GM12878 (cell line): ENCODE results near the gene MAP3K7. TPM values are rescaled to one million over a fixed set of nuclear protein-coding genes. Genes with fewer than 3 reads are reported as not detected.

Source experiments
- BACH1 ChIP-seq: fragments of 450-650 bp; IDR thresholded peaks from 2 replicates; pipeline ENCODE4 v1.6.1; 2017; ENCODE audit warnings: mild to moderate bottlenecking, borderline replicate concordance
- CBX5 ChIP-seq: sonication (generic); IDR thresholded peaks from 2 replicates; pipeline ENCODE4 v1.6.1; 2016; ENCODE audit warnings: low read depth, moderate library complexity, mild to moderate bottlenecking, inconsistent platforms
- DPF2 ChIP-seq: fragments of 450-650 bp; IDR thresholded peaks from 2 replicates; pipeline ENCODE4 v1.6.1; 2017; ENCODE audit warnings: mild to moderate bottlenecking
- HCFC1 ChIP-seq: fragments of 150-350 bp; IDR thresholded peaks from 2 replicates; pipeline ENCODE4 v1.6.1; 2014; ENCODE audit warnings: low read length
- IKZF1 ChIP-seq: fragments of 450-650 bp; conservative IDR thresholded peaks from 2 replicates; pipeline ENCODE4 v1.6.1; 2017; ENCODE audit warnings: antibody characterized with exemption, mild to moderate bottlenecking
- MTA2 ChIP-seq: fragments of 450-650 bp; IDR thresholded peaks from 2 replicates; pipeline ENCODE4 v1.6.1; 2016; ENCODE audit warnings: low read depth, mild to moderate bottlenecking, moderate library complexity
- NBN ChIP-seq: fragments of 450-650 bp; IDR thresholded peaks from 2 replicates; pipeline ENCODE4 v1.6.1; 2016
- PAX5 ChIP-seq: IDR thresholded peaks from 2 replicates; pipeline ENCODE4 v1.6.1; 2011; ENCODE audit warnings: low read depth, low read length, borderline replicate concordance
- SIN3A ChIP-seq: IDR thresholded peaks from 2 replicates; pipeline ENCODE4 v1.6.1; 2012; ENCODE audit warnings: low read depth, low read length, improper control_type of control experiment
- SIX5 ChIP-seq: IDR thresholded peaks from 2 replicates; pipeline ENCODE4 v1.6.1; 2011; ENCODE audit warnings: mild to moderate bottlenecking, low read depth, low read length, moderate library complexity; ENCODE audit not compliant: severe bottlenecking
- SPI1 ChIP-seq: IDR thresholded peaks from 2 replicates; pipeline ENCODE4 v1.6.1; 2011; ENCODE audit warnings: low read depth, mild to moderate bottlenecking, low read length, moderate library complexity, borderline replicate concordance; ENCODE audit not compliant: insufficient read depth
- polyA plus RNA-seq, 11 experiments: library from polyadenylated mRNA; depleted of rRNA in 4 of 11; unstranded in 6 of 11; stranded (reverse) in 5 of 11; fragments of >200 nt; fragmentation: Nextera tagmentation in 4 of 11; fragmentation: Illumina TruSeq in 1 of 11; extraction: Ambion mirVana in 4 of 11; extraction: Trizol in 1 of 11; gene quantifications; 1 replicate in 1 of 11; 2 replicates in 10 of 11; pipeline versions ENCODE4 v1.2.1 to v1.2.3, GENCODE V29; 2011 to 2016; ENCODE audit warnings: inconsistent platforms in 2 of 11, missing spikeins in 2 of 11, low read depth in 1 of 11
- total RNA-seq, 4 experiments: library from RNA; depleted of rRNA in 3 of 4; stranded (reverse); fragments of >200 nt in 3 of 4; fragmentation: Illumina TruSeq in 1 of 4; extraction: Trizol in 1 of 4; gene quantifications; 2 replicates each; pipeline versions ENCODE4 v1.2.1 to v1.2.3, GENCODE V29; 2013 to 2021
- TF ChIP-seq, protein P1 (sequence below): fragments of 450-650 bp; IDR thresholded peaks from 2 replicates; pipeline ENCODE4 v1.6.1; 2017; ENCODE audit warnings: mild to moderate bottlenecking, moderate library complexity
- TF ChIP-seq, protein P2 (sequence below): fragments of 450-650 bp; formaldehyde crosslinking; IDR thresholded peaks from 2 replicates; pipeline ENCODE4 v1.4.0; 2022; ENCODE audit warnings: mild to moderate bottlenecking, moderate library complexity
- TF ChIP-seq, protein P3 (sequence below): fragments of 450-650 bp; conservative IDR thresholded peaks from 2 replicates; pipeline ENCODE4 v1.6.1; 2017; ENCODE audit warnings: mild to moderate bottlenecking, moderate library complexity
- TF ChIP-seq, protein P4 (sequence below): IDR thresholded peaks from 2 replicates; pipeline ENCODE4 v1.6.1; 2012; ENCODE audit warnings: low read depth, low read length, improper control_type of control experiment
- TF ChIP-seq, protein P5 (sequence below), 3 experiments: IDR thresholded peaks in 2 of 3; conservative IDR thresholded peaks in 1 of 3; 2 replicates each; pipeline ENCODE4 v1.5.1; 2011; ENCODE audit warnings: low read depth in 3 of 3, low read length in 3 of 3, mild to moderate bottlenecking in 3 of 3, control low read depth in 2 of 3, moderate library complexity in 2 of 3, inconsistent platforms in 1 of 3, mixed read lengths in 1 of 3; ENCODE audit not compliant: control insufficient read depth in 2 of 3, insufficient read depth in 1 of 3; ENCODE audit errors: extremely low read depth in 1 of 3

The MAP3K7 gene
- total and polyA plus RNA-seq, 10 of the 15 experiments (the other 5 are each of a cell fraction or from before 2014, with no cell fraction given), result 7.0 to 42.6 (median 22.0) TPM

DNA sequence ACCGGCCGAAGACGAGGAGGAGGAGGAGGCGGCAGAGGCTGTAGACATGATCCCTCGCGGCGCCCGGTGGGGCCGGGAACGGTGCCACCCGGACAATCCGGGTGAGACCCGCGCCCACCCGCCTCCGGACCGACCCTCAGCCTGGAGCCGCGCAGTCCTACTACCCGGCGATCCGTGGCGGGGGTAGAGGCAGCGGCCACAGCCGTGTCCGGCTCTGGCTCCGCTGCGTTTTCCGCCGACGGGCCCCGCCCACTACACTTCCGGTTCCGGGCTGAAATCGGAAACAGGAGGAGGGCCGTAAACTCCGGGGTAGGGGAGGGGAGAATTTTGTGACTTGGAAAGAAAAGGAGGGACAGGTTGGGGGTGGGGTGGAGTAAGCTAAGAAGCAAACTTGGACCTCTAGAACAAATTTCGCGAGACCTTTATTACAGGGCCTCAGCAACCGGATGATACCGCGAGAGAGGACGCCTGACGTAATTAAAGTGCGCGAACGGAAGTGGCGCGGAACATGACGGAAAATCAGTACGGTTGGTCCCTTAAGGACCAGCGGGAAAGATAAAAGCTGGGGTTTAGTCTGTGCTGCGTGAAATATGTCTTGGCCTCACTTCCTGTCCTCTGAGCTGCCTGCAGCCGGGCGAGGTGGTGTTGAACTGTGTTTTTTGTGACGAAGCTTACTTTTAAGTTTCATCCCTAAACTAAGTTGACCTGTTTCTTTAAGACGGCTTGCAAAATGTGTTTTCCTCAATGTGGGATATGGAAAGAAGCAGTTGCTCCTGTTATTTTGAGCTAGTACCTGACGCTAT is at the start of gene MAP3K7 (continued):
- TF ChIP-seq, protein P1, sequence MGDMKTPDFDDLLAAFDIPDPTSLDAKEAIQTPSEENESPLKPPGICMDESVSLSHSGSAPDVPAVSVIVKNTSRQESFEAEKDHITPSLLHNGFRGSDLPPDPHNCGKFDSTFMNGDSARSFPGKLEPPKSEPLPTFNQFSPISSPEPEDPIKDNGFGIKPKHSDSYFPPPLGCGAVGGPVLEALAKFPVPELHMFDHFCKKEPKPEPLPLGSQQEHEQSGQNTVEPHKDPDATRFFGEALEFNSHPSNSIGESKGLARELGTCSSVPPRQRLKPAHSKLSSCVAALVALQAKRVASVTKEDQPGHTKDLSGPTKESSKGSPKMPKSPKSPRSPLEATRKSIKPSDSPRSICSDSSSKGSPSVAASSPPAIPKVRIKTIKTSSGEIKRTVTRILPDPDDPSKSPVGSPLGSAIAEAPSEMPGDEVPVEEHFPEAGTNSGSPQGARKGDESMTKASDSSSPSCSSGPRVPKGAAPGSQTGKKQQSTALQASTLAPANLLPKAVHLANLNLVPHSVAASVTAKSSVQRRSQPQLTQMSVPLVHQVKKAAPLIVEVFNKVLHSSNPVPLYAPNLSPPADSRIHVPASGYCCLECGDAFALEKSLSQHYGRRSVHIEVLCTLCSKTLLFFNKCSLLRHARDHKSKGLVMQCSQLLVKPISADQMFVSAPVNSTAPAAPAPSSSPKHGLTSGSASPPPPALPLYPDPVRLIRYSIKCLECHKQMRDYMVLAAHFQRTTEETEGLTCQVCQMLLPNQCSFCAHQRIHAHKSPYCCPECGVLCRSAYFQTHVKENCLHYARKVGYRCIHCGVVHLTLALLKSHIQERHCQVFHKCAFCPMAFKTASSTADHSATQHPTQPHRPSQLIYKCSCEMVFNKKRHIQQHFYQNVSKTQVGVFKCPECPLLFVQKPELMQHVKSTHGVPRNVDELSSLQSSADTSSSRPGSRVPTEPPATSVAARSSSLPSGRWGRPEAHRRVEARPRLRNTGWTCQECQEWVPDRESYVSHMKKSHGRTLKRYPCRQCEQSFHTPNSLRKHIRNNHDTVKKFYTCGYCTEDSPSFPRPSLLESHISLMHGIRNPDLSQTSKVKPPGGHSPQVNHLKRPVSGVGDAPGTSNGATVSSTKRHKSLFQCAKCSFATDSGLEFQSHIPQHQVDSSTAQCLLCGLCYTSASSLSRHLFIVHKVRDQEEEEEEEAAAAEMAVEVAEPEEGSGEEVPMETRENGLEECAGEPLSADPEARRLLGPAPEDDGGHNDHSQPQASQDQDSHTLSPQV, result no peak
- peak; percentile 71; the same call in 1 of the 2 replicates for TF ChIP-seq CBX5
- TF ChIP-seq DPF2, result peak; percentile 54
- peak; percentile 83 for TF ChIP-seq HCFC1
- TF ChIP-seq SIX5, result peak; percentile 53
- peak; percentile 74 for TF ChIP-seq IKZF1
- peak; percentile 49; the same call in 1 of the 2 replicates for TF ChIP-seq PAX5
- TF ChIP-seq, protein P2, sequence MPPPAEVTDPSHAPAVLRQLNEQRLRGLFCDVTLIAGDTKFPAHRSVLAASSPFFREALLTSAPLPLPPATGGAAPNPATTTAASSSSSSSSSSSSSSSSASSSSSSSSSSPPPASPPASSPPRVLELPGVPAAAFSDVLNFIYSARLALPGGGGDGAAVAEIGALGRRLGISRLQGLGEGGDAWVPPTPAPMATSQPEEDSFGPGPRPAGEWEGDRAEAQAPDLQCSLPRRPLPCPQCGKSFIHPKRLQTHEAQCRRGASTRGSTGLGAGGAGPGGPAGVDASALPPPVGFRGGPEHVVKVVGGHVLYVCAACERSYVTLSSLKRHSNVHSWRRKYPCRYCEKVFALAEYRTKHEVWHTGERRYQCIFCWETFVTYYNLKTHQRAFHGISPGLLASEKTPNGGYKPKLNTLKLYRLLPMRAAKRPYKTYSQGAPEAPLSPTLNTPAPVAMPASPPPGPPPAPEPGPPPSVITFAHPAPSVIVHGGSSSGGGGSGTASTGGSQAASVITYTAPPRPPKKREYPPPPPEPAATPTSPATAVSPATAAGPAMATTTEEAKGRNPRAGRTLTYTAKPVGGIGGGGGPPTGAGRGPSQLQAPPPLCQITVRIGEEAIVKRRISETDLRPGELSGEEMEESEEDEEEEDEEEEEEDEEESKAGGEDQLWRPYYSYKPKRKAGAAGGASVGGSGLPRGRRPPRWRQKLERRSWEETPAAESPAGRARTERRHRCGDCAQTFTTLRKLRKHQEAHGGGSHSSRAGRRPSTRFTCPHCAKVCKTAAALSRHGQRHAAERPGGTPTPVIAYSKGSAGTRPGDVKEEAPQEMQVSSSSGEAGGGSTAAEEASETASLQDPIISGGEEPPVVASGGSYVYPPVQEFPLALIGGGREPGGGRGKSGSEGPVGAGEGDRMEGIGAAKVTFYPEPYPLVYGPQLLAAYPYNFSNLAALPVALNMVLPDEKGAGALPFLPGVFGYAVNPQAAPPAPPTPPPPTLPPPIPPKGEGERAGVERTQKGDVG (CRISPR knock-in tag), result no peak
- TF ChIP-seq NBN, result peak; percentile 99
- TF ChIP-seq MTA2, result no peak
- TF ChIP-seq SIN3A, result peak; percentile 100
- TF ChIP-seq, protein P3, sequence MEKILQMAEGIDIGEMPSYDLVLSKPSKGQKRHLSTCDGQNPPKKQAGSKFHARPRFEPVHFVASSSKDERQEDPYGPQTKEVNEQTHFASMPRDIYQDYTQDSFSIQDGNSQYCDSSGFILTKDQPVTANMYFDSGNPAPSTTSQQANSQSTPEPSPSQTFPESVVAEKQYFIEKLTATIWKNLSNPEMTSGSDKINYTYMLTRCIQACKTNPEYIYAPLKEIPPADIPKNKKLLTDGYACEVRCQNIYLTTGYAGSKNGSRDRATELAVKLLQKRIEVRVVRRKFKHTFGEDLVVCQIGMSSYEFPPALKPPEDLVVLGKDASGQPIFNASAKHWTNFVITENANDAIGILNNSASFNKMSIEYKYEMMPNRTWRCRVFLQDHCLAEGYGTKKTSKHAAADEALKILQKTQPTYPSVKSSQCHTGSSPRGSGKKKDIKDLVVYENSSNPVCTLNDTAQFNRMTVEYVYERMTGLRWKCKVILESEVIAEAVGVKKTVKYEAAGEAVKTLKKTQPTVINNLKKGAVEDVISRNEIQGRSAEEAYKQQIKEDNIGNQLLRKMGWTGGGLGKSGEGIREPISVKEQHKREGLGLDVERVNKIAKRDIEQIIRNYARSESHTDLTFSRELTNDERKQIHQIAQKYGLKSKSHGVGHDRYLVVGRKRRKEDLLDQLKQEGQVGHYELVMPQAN, result peak; percentile 99
- no peak; the same call in 1 of the 2 replicates for TF ChIP-seq SPI1
- TF ChIP-seq, protein P4, sequence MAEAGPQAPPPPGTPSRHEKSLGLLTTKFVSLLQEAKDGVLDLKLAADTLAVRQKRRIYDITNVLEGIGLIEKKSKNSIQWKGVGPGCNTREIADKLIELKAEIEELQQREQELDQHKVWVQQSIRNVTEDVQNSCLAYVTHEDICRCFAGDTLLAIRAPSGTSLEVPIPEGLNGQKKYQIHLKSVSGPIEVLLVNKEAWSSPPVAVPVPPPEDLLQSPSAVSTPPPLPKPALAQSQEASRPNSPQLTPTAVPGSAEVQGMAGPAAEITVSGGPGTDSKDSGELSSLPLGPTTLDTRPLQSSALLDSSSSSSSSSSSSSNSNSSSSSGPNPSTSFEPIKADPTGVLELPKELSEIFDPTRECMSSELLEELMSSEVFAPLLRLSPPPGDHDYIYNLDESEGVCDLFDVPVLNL, result peak; percentile 97
- TF ChIP-seq BACH1, result 0 out of 2 replicates have a peak, but pooled peaks have one; percentile 28
- TF ChIP-seq, protein P5, sequence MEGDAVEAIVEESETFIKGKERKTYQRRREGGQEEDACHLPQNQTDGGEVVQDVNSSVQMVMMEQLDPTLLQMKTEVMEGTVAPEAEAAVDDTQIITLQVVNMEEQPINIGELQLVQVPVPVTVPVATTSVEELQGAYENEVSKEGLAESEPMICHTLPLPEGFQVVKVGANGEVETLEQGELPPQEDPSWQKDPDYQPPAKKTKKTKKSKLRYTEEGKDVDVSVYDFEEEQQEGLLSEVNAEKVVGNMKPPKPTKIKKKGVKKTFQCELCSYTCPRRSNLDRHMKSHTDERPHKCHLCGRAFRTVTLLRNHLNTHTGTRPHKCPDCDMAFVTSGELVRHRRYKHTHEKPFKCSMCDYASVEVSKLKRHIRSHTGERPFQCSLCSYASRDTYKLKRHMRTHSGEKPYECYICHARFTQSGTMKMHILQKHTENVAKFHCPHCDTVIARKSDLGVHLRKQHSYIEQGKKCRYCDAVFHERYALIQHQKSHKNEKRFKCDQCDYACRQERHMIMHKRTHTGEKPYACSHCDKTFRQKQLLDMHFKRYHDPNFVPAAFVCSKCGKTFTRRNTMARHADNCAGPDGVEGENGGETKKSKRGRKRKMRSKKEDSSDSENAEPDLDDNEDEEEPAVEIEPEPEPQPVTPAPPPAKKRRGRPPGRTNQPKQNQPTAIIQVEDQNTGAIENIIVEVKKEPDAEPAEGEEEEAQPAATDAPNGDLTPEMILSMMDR (IDR thresholded peaks at IDR 0.05 in 2 of 3, conservative IDR thresholded peaks at IDR 0.05 in 1 of 3; ENCODE audit: control insufficient read depth in 2 of 3, extremely low read depth in 1 of 3, insufficient read depth in 1 of 3, low read depth in 3 of 3, low read length in 3 of 3), result no peak
